NCI-H2196 treated with DMSO at 0.1 percent for 48 hours (cell line): ENCODE data around the gene RASGRP3.
"Not testable (repeated sequence)": the region's sequence is repeated elsewhere in the genome, so short reads cannot be mapped to it uniquely, and the experiment has no call there.

Source experiments
- DNase-seq: peaks from one replicate; lab custom pipeline; 2025; ENCODE audit not compliant: unreplicated experiment; lab: John Stamatoyannopoulos, UW

RASGRP3 gene

DNA sequence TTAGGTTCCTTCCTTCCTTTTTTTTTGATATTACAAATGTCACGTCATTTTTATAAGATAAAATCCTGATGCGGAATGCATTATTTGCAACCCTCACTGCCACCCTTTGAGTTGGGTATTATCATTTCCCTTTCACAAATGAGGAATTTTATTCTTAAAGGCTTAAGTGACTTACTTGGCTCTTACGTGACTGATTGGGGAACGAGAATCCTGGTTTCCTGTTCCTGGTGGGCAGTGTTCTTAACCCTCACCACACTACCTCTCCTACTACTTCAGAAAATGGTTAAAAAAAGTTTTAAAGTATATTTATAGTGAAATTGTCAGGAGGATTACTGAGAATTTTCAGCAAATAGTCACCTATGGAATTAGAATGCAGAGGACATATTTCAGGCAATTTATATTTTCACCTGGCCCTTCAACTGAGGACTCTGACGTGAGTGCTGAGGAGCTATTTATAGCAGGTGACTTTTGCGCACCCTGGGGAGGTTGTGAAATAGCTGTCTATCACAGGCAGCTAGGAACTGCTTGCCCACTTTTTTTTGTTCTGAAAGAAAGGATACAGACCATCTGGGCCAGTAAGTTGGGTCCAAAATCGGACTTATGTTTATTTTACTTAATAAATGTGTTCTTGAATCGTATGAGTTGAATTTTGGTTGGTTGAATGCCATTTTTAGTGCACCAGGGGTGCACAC is 18.7 kb upstream of the RASGRP3 start:
- DNase-seq = no peak

DNA sequence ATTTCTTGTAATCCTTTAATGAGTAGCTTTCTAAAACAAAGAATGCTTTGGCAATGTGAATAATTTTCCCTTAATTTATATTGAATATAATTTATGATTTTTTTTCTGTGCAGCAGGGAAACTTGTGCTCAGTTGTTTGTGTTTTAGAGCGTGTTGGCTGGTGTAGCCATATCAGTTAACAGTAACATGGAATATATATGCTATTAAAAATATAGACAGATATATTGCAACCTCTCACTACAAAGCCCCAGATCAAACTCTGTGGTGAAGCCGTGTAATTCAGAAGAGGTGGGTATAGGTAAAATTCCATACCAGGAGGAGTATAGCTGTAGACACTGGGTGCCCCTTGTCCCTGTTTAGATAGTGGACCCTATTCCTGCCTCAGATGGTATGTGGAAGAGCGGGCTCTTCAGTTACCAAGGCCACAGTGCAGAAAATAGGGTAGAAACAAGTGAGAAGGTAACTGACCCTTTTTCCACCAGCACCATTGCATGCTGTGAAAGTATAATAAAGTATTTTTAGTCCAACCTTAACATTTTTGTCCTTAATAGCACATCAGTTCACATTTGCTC is 18.1 kb upstream of the RASGRP3 start:
- no peak for DNase-seq

DNA sequence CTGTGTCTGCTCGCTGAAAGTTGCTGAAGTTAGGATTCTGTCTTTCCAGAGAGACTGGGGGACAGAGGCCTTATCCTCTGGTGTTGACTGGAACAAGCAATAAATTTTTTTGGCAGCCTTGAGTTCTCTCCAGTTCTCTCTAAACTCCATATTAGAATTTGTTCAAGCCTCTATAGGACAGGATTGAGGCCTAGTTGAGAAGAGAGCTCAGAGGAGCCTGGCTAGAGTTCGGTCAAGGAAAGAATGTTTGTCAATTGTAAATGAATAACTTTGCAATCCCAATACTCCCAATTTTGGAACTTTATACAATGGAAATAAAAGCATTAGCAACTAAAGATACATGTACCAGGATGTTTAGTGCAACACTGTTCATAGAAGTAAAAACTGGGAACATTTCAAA is 16.7 kb upstream of the RASGRP3 start:
- no peak for DNase-seq

DNA sequence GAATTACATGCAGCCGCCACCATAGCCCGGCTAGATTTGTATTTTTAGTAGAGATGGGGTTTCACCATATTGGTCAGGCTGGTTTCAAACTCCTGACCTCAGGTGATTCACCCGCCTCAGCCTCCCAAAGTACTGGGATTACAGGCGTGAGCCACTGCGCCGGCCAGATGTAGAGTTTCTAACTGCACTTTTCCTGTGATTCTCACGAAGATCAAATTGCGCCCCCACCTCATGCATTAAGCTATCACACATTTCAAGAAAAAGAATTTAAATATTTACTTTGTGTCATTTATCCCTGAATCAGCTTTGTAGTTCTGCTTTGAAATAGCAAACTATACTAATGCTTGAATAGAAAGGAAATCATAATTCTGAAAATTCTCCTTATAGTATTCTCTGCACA is 13.9 kb upstream of the RASGRP3 start:
- DNase-seq = not testable (repeated sequence)

DNA sequence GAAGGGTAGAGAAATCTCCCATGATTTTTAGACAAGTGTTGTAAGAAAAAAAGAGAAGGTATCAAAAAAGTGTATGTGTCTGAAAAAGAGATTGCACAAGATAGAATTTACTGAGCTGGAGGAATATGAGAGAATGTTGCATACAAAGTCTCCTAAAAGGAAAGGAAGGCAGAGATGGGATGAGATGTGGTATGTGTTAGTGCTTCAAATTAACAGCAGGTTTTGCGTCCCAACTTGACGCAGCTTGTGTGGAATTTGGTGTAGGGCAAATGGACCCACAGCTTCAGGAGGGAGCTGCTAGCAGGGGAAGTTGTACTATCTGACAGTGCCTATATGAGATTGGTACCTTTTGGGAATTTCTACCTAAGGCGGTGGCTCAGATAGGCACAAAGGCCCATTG is 9.0 kb upstream of the RASGRP3 start:
- no peak for DNase-seq

DNA sequence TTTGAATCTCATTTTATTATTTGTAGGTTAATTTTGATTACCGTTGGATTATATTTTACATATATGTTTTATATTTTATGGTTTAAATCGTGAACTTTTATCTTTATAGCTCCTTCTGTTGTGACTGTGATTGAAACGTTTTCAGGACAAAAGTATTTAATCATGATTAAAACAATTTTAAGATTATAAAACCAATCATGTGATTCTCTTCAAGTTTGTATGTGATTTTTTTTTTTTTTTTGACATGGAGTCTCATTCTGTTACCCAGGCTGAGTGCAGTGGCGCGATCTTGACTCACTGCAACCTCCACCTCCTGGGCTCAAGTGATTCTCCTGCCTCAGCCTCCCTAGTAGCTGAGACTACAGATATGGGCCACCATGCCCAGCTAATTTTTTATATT is 7.2 kb upstream of the RASGRP3 start:
- DNase-seq = no peak

DNA sequence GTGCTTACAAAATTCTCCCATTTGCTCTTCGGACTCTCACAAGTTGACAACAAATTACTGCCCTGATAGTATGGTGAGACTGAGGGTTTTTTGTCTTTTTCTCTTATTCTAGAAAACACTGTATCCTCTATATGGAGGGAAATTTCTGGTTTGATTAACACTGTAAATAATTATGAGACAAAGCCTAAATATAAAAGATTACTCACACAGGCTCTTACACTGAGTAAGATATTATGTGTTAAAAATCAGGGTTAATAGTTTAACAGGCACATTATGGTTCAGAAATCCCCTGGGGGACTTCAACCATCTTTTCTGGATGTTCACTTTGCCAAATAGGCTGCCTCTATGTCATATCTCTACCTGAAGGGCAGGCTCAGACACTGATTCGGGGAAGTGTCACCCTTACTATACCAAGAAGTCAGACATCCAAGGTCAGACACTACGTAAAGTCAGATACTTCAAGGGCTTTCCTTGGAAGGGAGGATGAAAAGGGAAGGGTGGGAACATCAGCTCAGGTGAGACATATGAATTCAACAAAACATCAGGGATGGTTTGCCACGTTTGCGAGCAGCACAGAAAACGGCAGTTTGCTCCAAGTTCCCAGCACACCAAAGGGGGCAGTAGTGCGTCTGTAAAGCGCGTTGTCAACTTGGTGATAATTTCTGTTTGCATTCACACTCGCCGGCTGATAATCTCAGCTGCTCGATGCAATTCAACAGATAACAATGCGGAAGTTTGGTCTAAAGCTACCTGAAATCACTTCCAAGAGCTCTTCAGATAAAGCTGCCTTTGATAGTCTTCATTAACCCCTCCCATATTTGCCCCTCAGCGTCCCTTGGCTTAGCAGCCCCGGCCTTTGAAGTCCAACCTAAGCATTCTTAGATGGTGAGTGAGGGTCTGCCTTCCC is 972 bp upstream of the RASGRP3 start:
- peak; percentile 69 for DNase-seq

DNA sequence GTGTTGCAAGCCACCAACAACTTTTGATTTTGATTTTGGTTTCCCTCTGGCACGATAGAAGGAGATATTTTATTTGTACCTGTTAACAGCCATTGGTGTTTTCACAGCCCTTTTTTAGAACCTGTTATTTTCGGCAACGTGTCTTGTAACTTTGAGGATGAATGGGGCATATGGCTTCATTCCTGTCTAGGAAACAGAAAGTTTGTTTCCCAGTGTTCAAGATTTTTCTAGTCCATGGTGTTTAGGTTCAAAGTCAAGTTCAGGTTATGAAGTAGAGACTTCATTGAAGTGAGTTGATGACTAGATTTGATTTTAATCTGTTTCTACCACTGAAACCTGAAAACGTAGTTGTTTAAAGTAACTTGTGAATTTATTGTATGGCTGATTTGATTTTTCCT is 343 bp downstream of the RASGRP3 start:
- DNase-seq = no peak

DNA sequence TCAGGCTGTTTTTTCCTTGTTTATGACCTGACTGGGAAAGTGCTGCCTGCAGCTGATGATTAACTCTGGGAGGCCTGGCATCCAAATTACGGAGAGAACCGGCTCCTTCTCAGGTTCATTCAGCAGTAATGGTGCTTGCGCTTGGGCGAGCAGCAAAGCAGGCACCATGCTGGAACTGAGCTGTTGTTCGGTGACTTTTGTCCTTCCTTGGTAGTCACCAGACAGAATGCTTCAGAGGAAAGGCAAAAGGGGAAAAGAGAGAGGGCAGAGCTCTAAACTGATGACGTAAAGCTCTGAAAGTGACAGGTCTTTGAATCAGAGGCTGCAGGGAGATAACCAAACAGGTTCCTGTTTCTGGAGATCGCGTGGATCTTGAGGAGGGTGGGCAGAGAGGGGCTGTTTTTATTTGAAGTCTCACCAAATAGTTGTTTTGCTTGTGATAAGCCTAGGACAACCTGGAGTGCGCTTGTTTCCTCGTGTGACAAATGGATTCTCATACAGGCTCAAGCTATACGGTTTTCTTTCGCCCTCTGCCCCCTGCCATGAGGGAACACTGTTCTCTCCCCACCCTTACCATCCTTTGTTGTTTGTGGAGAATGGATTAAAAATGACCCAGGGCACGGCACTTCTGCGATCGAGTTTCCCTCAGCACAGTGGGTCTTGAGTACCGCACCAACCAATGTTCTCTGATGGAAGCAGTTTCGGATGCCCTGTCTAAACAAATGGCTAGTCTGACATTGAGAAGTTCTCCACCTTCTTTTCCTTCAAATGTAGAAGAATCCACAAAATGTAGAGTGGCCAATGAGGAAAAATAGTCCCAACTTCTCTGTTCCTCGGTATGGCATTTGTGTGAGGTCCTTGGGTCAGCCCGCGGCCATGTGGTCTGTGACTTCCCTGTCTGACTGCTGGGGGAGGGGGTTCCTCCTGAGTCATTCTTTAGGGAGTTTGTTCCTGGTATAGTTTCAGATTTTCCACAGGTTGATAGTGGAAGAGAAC is 1.3 kb downstream of the RASGRP3 start:
- no peak for DNase-seq

DNA sequence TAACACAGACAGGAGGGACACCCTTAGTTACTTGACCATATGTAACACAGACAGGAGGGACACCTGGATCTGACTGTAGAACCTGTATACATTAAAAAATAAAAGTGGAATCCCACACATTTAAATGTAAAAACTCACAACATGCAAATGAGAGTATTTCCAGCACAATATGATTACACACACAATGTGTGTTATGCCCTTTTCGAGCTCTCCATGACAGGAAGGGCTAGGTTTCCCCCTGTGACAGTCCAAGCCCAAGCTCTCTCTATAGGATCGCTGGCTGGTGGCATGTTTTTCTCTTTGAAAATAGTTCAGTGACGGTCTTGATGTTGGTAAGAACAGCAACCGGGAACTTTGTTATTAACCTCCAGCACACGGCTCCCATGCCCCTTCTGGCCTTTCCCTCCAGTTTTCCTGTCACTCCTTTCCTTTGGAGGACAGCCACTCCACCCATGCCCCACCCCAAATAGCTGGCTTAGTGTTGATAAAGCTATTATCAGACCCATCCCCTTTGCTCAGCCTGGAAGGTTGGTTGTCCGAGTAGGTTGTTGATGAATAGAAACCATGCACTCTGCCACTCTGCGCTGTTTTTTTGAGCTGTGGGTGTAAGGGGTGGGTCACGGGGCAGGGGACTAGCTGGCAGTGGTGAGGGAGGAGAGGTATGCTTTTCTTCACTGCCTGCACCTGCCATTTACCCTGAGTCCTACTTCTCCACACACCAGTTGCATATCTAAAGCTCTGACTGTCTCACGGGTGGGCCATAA is 2.7 kb downstream of the RASGRP3 start:
- DNase-seq = no peak

DNA sequence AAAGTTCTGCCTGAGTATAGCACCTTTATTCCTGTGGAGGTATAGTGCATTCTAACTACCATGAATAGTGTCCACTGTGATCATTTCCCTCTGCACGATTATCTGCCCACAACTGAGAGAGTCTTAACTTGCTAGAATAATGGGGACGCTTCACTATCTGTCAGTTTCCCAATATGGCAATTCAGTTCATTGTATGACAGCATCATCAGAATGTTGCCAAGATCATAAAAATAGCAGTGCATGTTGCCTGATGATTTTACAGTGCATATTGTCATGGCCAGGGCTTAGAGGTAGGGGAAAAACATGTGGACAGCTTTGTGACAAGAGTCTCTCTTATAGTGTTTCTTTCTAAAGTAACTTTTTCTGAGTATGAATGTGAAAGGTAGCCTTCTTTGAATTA is 6.1 kb downstream of the RASGRP3 start:
- DNase-seq = no peak

DNA sequence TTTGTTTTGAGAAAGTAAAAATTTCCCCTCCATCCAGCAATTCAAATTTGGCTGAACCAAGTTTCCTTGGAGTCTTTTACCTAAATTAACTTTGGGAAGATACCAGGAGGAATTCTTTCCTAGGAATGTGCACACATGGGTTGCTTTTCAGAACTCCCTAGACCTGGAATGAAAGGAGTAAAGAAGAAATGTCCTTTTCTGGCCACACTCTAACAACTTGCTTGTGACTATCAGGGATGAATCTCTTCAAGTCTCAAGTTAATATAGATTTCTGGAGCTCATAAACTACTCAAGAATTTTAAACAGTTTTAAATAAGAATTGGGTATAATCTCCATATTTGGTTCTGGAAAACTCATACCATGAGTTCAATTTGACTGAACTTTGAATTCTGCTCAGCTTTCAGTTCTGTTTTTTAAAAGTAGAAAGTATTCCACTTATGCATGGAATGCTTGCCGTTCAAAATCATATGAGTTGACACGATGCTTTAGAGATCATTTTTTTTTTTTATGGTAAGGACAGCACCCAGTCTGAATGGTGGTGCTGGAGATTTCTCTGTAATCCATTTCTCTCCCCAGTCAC is 7.7 kb downstream of the RASGRP3 start:
- DNase-seq = no peak

DNA sequence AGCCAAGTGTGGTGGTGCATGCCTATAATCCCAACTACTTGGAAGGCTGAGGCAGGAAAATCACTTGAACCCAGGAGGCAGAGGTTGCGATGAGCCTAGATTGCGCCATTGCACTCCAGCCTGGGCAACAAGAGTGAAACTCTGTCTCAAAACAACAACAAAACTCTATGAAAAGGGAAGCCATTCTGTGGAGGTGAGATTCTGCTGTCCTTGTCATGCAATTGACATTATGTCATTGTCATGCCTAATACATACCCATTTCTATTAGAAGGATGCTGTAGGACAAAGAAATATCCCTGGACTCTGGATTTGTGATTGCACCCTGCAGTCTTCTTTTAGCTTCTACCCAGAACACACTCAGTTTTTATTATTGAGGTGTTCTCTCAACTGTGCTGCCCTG is 8.6 kb downstream of the RASGRP3 start:
- no peak for DNase-seq

DNA sequence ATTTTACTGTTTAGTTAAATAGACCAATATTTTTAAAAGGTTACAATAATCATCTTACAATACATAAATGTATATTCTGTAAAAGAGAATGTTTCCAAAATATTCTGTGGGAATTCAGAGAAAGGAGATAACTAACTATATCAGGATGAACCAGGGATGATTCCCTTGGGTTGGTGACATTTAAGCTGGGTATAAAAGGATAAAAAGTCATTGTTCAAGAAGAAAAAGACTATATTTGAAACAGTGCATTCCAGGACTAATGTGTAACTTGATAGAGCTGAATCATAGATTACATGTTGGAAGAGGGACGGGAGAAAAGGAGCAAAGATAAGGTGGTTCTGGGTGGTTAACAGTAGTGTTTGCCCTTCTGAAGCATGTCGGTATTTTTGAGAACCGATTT is 10.1 kb downstream of the RASGRP3 start:
- DNase-seq = no peak

DNA sequence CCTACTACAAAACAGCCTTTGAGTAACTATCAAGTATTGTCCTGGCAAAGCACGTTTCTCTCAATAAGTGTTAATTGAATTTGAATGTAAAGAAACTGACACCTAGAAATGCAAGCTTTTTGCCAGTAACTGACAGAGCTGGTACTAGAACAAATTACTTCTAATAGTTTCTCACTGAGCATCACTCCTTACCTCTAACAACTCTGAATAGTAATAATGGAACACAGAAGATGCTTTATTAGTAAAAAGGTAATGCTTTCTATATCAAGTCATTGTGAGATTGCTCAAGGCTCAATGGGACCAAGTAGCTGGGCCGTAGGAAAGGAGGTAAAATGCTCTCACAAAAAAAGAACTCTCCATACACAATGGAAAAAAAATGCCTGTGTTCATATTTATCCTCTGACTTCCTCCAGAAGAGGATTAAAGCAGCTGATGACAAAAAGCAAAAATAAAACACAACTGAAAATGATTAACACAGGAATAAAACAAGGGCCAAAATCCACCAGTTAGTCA is 11.8 kb downstream of the RASGRP3 start:
- no peak for DNase-seq

DNA sequence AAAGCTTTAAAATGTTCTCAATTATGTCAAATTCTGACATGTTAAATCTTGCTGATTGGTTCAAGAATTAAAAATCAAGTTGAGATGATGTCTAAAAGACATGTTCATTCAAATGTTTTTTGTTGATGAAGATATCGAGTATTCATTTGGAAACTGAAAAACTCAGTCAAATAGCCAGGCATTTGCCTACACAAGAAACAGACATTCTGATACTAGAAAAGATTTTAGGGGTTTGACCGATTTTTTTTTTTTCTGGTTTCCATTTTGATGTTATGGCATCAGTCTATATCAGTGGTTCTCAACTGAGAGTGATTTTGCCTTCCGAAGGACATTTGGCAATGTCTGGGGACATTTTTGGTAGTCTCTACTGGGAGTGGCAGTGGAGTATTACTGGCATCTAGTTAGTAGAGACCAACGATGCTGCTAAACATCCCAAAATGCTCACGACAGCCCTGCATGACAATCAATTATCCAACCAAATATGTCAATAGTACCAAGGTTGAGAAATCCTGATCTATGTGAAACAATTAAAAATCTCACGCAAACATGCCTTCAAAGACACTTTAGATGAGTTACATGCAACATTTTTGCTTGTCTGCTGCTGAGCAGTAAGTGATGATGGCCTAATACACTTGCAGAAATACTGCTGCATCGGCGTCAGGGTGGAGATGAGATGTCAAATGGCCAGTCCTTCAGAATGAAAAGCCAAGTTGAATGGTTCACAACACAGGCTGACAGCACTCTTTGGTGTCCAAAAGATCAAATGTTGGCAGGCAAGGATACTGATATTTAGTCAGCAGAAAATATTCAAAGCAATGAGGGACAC is 12.5 kb downstream of the RASGRP3 start:
- no peak for DNase-seq

DNA sequence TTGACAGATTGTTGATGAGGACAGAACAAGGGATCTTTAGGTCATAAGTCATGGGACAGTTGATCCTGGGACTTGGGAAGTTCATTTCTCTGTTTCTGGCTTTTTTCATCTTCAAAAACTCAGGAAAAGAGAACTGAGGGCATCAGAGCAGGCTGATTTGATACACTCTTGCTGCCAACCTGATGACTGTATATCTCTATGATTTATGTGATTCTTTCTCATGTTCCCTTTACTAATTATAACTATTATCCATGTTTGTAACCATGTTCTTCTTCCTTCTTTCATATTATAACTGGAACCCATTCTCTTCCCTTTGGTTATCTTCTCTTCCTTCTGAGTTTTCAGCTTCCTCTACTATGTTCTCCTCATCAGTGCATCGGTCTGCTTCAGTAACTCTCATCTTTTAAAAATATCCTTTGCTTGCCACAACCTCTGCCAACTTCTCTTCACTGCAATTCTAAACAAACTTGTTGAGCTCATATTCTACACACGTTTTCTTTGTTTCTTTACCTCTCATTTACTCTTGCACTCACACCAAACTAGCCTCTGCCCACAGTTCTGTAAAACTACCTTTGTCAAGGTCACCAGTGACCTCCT is 13.5 kb downstream of the RASGRP3 start:
- DNase-seq = no peak

DNA sequence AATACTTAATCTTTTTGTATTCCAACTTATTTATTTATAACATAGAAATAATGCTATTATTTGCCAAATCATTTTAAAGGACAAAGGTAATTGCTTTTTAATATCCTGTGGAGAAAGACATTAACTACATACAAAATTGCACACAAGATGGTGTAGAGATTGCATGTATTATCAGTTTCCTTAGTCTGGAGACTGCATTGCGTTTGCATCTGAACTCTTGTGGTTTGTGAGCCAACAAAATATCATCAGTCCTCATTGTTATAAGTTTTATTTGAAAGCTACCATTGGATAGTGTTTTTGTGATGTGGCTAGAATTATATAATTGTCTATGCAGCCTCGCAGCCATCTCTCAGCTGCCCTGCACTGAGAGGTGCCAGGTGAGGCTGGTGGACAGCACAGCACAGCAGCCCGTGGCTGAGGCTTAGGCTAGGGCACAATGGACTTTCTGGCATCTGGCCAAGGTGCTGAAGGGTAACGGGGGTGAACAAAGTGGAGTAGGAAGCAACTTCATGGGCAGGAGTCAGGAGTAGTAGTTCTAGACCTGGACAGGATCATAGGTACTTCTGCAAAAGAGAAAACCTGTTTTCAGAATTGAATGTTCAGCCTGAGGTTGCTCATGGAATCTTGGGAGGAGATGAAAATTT is 15.1 kb downstream of the RASGRP3 start:
- no peak for DNase-seq
